ENCODE results near the gene GLIS2.
A peak's percentile ranks its signal among the peaks of the same experiment; 100 is the strongest.
"Not testable (repeated sequence)": the region's sequence is repeated elsewhere in the genome, so short reads cannot be mapped to it uniquely, and the experiment has no call there.

GLIS2 gene

GRCh38 chr16:4321286-4322120 is 5.6 kb downstream of the GLIS2 start:
- DNase-seq: no peak

GRCh38 chr16:4322121-4323052 is 6.5 kb downstream of the GLIS2 start:
- no peak for DNase-seq

- DNase-seq: no peak
Measured at GRCh38 chr16:4323071-4323844, 7.4 kb downstream of the GLIS2 start.

- DNase-seq: no peak
Measured at GRCh38 chr16:4323845-4324488, 8.1 kb downstream of the GLIS2 start.

DNA sequence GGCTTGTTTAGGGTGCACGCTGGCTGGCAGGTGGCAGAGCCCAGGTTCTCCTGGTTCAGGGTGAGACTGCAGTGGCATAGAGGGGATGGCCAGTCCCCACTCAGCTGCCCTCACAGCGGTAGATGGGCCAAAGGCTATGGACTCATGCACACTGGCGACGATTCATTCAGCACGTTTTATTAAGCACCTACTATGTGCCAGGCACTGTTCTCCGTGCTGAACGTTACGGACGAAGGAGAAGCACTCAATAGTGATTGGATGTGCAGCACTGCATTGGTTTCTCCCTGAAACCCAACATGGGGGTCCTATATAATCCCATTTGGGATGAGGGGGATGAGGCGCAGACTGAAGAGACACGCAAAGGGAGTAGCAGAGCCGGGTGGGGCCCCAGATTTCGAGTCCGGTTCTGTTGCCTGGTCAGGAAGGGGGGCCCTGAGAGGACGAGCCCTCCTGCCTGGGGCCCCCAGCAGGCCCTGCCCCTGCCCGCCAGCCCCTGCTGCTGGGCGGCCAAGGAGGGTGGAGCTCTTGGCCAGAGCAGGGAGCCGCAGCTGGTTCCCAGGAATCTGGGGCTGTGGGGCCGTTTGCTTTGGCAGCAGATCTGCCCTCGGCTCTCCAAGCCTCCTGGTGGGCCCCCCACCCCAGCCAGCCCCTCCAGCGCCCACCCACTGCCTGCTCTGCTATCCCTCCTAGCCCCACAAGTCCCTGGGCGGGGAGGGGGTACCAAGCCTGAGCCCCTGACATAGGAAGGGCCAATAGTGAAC is 8.8 kb downstream of the GLIS2 start:
- DNase-seq: no peak

GRCh38 chr16:4325253-4325758 is 9.4 kb downstream of the GLIS2 start:
- DNase-seq: no peak

DNA sequence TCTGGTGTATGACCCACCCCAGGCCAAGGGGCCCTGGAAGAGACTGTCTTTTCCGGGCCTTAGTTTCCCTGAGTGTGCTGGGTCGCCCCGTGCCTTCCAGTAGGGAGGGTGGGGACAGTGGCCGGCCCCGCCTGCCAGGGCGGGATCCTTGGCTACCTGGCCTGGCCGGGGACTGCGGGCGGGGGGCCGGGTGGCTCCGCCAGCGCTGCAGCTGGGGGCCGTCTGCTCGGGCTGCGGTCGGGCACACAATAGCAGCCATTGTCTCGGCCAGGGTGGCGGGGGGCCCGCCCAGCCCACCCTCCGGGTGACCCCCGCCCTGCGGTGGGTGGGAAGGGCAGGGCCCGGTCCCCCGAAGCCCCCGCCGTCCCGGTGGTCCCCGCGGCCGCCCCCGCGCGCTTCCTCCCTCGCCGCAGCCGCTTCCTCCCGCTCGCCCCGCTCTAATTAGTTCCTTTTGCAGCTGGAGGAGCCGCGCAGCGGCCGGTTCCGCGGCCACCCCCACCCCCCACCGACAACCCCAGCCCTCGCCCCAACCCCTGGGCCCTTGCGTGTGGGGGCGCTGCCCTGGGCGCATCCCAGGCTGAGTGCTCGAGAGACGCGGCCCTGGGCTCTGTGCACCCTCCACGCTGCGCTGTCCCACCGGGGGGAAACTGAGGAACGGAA is 11.6 kb downstream of the GLIS2 start:
- DNase-seq: no peak

GRCh38 chr16:4328046-4328781 is 12.3 kb downstream of the GLIS2 start:
- DNase-seq: peak; percentile 79

DNA sequence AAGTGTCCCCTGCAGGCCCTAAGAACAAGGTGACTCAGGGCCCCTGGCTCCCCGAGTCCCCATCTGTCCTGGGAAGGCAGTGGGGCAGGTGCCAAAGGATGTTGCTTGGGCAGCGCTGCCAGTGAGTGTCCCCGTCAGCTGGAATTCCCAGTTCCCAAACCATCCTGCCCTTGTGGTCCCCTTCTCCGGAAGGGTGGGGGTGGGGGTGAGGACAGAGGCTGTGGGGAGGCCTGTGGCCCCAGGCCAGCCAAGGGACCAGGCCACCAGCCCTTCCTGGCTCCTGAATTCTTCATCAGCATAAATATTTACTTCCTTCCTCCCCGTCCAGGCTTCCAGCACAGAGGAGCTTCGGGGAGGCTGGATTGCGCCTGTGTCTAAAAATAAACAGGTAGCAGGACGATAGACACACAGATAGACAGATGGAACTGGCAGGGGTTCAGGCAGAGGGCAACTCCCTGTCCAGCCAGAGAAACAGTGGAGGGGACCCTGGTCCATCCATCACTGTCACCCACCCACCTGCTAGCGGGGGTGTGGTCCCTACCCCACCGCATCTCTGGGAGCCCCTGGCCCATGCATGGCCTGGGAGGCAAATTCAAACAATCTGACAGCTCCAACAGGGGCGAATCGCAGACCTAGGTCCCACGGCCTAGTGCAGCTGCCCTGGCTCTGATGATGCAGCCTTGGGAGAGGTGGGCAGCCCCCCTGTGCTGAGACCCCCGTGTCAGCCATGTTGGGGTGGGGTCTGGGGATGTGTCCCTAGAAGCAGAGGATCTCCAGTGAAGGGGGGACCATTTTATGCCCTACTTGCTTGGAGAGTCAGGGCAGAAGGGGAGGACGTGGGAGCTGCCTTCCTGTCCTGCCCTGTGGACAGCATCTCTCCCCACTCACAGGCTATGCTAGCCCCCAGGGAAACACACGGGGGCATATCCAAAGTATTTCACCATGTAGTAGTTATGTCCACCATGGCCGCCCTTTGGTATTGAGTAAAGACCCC is 13.2 kb downstream of the GLIS2 start:
- no peak for DNase-seq

- DNase-seq: peak; percentile 91
Measured at GRCh38 chr16:4330277-4330874, 14.5 kb downstream of the GLIS2 start.

GRCh38 chr16:4332083-4332482 is 16.2 kb downstream of the GLIS2 start:
- DNase-seq: no peak

DNA sequence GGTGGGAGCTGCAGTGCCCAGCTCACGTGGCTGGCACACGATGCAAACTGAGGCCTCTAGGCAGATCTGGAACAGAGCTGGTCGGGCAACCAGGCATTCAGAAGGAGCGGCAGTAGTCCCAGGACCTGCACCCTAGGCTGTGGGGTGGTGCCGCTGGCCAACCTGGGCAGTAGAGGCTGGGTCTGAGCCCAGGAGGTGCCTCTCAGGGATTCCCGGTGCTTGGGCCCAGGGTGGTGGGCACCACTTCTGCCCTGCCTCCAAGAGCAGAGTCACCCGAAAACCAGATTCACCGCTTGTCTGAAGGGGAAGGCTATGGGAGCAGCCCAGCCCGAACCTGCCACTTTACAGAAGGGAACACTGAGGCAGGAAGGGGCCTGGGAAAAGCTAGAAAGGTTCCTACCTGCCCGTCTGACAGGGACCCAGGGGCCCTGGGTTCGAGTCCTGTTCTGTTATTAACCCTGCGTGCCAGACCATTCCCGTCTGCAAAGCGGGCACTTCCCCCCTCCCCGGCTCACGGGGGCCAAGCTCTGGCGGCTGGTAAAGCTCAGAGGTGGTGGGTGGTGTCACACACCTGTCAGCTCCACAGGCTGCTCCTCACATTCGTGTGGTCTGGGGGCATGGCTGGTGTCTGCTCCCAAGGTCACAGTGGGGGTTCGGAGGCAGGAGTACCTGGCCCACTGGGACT is 16.9 kb downstream of the GLIS2 start:
- no peak for DNase-seq

DNA sequence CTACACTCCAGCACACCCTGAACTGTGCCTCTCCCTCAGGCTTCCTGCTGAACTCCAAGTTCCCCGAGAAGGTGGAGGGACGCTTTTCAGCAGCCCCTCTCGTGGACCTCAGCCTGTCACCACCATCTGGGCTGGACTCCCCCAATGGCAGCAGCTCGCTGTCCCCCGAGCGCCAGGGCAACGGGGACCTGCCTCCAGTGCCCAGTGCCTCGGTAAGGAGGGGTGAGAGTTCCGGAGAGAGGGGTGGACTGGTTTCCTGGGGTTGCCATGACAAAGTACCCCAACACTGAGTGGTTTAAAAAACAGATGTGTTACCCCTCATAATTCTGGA is 17.4 kb downstream of the GLIS2 start:
- no peak for DNase-seq

- not testable (repeated sequence) for DNase-seq
Measured at GRCh38 chr16:4333714-4334113, 17.8 kb downstream of the GLIS2 start.

GRCh38 chr16:4334724-4335495 is 19.0 kb downstream of the GLIS2 start:
- DNase-seq: no peak

- no peak for DNase-seq
Measured at GRCh38 chr16:4336701-4337539, 21.1 kb downstream of the GLIS2 start.

Measured in activated effector memory CD4-positive, alpha-beta T cell treated with anti-CD3 and anti-CD28 coated beads, Interleukin-2, amount 50 U/mL, for 16 hours (primary cell).